ENCODE results near the gene PPY. TPM values are rescaled to one million over a fixed set of nuclear protein-coding genes. Genes with fewer than 3 reads are reported as not detected.

The PPY gene
- total RNA-seq, 1 experiment from 2014 or later = not detected

DNA sequence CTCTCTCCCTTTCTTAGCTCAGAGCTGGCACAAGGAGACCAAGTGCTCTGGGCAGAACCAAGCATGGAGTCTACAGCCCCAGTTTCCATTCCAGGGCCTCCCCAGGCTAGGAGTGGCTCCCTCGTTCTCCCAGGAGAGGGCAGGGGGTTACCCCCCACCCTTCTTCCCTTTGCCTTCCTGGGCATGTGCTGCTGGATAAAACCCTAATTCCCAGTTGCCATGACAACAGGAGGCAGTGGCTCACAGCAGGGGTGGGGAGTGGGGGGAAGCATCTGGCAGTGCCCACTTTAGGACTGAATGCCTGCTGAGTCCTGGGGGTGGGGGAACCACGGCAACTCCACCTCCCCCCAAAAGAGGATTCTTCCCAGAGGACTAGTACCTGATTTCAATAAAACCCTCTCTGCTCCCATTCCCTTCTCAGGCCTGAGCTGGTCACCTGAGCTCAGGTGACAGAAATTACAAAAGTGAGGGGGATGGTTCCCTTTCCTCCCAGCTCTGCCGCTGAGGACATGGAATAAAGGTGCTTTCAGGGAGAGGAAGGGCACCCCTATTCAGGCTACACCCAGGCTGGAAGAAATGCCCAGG, 36.8 kb downstream of the PPY start:
- no peak overlapping the region for H2BK15ac ChIP-seq (ENCODE audit: low read depth, low read length)
- WGBS (ENCODE audit: extremely low coverage, insufficient read length, low lambda C conversion rate) = no CpG with 5 or more reads among the region's 3 CpGs
- H4K20me1 ChIP-seq (ENCODE audit: control insufficient read depth, insufficient read depth, insufficient read length) = no peaks in the 10 kb centered on the region
- H3K27ac Mint-ChIP-seq = no peak overlapping the region
- peaks cover 34% of the 10 kb centered on the region for H3K23me2 ChIP-seq (ENCODE audit: insufficient read length, low read depth, low read length, poor library complexity, severe bottlenecking)
- no peak overlapping the region for H3K56ac ChIP-seq (ENCODE audit: insufficient read length, low read depth, low read length)
- H3K23ac ChIP-seq (ENCODE audit: insufficient read length, low read depth, low read length) = no peak overlapping the region
- H3K18ac ChIP-seq (ENCODE audit: insufficient read length, low read depth, low read length) = no peak overlapping the region
- H2BK5ac ChIP-seq (ENCODE audit: insufficient read length, low read length) = no peak overlapping the region
- no peak for TF ChIP-seq CTCF (conservative IDR thresholded peaks at IDR 0.05)
- no peak overlapping the region for H3K4ac ChIP-seq (ENCODE audit: low read depth, low read length)
- no peak overlapping the region for H2BK12ac ChIP-seq (ENCODE audit: insufficient read length, low read depth, low read length)
- no peaks in the 10 kb centered on the region for H3K27me3 ChIP-seq (ENCODE audit: insufficient read depth, low read length)
- peaks cover 30 to 44% of the 10 kb centered on the region in 2 experiments for H3K4me1 Mint-ChIP-seq
- no peak overlapping the region for H2BK20ac ChIP-seq (ENCODE audit: low read depth, low read length, poor library complexity, severe bottlenecking)
- H3K79me1 ChIP-seq (ENCODE audit: insufficient read depth, low read depth, low read length, poor library complexity, severe bottlenecking) = no peaks in the 10 kb centered on the region
- peak; percentile 52 for DNase-seq
- H4K8ac ChIP-seq (replicated peaks; ENCODE audit: insufficient read length, low read depth, low read length) = no peak overlapping the region
- H3K27ac ChIP-seq (ENCODE audit: insufficient read length, low read depth, low read length) = no peak overlapping the region
- H4K91ac ChIP-seq (ENCODE audit: insufficient read length, low read depth, low read length) = no peak overlapping the region
- no peak overlapping the region for H3K9ac ChIP-seq (ENCODE audit: extremely low read depth, insufficient read length, low read length)
- H3K4me1 ChIP-seq (ENCODE audit: insufficient read depth, low read length) = no peaks in the 10 kb centered on the region; the same call in 1 of the 2 replicates
- H3K9me3 ChIP-seq (ENCODE audit: control insufficient read depth, low read depth, low read length) = no peaks in the 10 kb centered on the region
- H3K36me3 Mint-ChIP-seq (ENCODE audit: insufficient read depth in 1 of 3, low read depth in 3 of 3) = no peaks in the 10 kb centered on the region
- H3K14ac ChIP-seq (ENCODE audit: insufficient read depth, low read length) = no peak overlapping the region
- no peak overlapping the region for H2AFZ ChIP-seq (ENCODE audit: low read length)
- H2BK120ac ChIP-seq (ENCODE audit: low read depth, low read length, poor library complexity, severe bottlenecking) = no peak overlapping the region
- H4K5ac ChIP-seq (ENCODE audit: insufficient read length, low read depth, low read length) = no peak overlapping the region
- no peak overlapping the region for H2AK5ac ChIP-seq (ENCODE audit: insufficient read length, low read length)
- H3T11ph ChIP-seq (ENCODE audit: low read length) = no peak overlapping the region
- peaks cover 83% of the 10 kb centered on the region for H3K27me3 Mint-ChIP-seq (ENCODE audit: low read depth)
- peak overlapping the region; percentile 65 for H3K4me2 ChIP-seq (ENCODE audit: insufficient read depth, insufficient read length, low read length)
- H3K9me3 Mint-ChIP-seq = no peaks in the 10 kb centered on the region
- H3K79me2 ChIP-seq (ENCODE audit: insufficient read depth, low read length) = no peaks in the 10 kb centered on the region
- H3K4me3 Mint-ChIP-seq = peak overlapping the region; percentile 69 to 89

Data from H9 (cell line).